HG03139 (cell line): Measurements from ENCODE around the gene GRAMD1C.

Source experiments
- ATAC-seq: cut with Tn5 transposase; IDR thresholded peaks from one replicate; pipeline ENCODE4 v1.9.1; 2021; ENCODE audit not compliant: unreplicated experiment

Gene GRAMD1C

GRCh38 chr3:113948015-113948917 is 109.7 kb downstream of the GRAMD1C start:
- peak; percentile 40 for ATAC-seq

GRCh38 chr3:113952921-113953320 is 114.3 kb downstream of the GRAMD1C start:
- no peak for ATAC-seq

- no peak for ATAC-seq
Measured at GRCh38 chr3:113953677-113954076, 115.1 kb downstream of the GRAMD1C start.

DNA sequence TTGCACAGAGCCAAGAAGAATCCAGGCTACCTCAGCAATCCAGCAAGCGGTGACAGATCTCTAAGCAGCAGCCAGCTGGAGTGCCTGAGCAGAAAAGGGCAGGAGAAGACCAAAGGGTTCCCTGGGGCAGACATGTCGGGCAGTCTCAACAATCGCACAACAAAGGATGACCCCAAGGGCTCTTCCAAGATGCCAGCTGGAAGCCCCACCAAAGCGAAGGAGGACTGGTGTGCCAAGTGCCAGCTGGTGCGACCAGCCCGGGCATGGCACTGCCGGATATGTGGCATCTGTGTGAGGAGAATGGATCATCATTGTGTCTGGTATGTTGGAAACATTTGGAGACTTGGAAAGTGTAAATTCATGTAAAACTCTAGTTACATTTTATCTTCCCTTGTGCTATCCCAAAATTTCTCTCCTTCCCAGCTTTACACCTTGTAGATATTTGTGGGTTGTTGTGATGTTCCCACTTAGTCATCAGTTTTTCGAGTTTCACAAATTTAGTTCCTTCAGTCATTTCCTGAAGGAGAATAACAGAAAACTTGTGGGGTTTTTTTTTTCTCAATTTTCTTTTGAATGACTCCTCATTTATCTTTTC is 115.6 kb downstream of the GRAMD1C start:
- no peak for ATAC-seq

GRCh38 chr3:113963879-113964278 is 125.3 kb downstream of the GRAMD1C start:
- no peak for ATAC-seq

- ATAC-seq, result no peak
Measured at GRCh38 chr3:113966172-113966571, 127.6 kb downstream of the GRAMD1C start.

DNA sequence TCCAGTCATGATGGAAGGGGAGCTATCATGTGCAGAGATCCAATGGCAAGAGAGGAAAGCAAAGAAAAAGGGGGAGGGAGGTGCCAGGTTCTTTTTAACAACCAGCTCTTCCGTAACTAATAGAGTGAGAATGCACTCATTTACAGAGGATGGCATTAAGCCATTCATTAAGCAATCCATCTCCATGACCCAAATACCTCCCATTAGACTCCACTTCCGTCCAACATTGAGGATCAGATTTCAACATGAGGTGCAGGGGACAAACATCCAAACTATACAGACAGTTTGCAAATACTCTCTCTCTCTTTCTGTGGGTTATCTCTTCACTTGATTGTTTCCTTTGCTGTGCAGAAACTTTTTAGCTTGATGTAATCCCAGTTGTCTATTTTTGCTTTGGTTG is 130.4 kb downstream of the GRAMD1C start:
- ATAC-seq, result no peak

- ATAC-seq, result no peak
Measured at GRCh38 chr3:113977822-113978221, 139.2 kb downstream of the GRAMD1C start.

DNA sequence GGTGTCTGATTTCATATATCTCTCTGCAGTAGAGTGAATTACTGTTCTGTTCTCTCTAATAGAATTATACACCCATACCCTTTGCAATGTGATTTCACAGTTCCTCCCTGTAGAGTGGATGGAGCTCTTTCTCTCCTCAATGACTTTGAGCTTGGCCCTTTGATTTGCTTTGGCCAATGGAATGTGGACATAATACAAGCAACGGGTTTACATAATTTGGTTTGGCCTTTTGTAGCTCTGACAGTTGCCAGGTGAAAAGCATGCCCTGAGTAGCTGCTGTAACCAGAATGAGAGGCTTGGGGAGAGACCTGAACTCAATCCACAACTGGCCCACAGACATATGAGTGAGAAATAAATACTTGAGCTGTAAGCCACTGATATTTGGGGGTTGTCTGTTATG is 141.3 kb downstream of the GRAMD1C start:
- ATAC-seq, result no peak

- ATAC-seq, result no peak
Measured at GRCh38 chr3:113981803-113982202, 143.2 kb downstream of the GRAMD1C start.

DNA sequence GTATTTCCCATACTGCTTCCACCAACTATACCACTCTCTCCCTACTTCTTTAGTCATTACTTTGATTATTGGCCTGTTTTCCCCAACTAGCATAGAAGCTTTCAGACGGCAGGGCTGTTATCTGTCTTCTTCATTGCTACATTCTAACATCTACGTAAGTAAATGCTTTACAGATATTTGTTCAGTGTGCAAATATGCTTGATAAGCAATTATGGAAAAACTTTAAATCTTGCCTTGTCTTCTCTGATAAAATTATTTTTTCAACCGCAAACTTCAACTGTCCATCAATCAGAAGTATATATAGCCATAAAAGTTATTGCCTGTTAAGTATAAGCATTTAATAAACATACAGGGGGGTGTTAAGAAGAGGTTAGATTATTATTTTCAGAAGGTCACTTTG is 145.0 kb downstream of the GRAMD1C start:
- no peak for ATAC-seq

GRCh38 chr3:113985541-113985940 is 147.0 kb downstream of the GRAMD1C start:
- peak; percentile 77 for ATAC-seq
